GM19397 (cell line): Measurements from ENCODE around the gene TRIM13.

Experiments used
- ATAC-seq: cut with Tn5 transposase; IDR thresholded peaks from one replicate; pipeline ENCODE4 v1.9.1; 2021; ENCODE audit warnings: mild to moderate bottlenecking, moderate library complexity; ENCODE audit not compliant: unreplicated experiment

Gene TRIM13

DNA sequence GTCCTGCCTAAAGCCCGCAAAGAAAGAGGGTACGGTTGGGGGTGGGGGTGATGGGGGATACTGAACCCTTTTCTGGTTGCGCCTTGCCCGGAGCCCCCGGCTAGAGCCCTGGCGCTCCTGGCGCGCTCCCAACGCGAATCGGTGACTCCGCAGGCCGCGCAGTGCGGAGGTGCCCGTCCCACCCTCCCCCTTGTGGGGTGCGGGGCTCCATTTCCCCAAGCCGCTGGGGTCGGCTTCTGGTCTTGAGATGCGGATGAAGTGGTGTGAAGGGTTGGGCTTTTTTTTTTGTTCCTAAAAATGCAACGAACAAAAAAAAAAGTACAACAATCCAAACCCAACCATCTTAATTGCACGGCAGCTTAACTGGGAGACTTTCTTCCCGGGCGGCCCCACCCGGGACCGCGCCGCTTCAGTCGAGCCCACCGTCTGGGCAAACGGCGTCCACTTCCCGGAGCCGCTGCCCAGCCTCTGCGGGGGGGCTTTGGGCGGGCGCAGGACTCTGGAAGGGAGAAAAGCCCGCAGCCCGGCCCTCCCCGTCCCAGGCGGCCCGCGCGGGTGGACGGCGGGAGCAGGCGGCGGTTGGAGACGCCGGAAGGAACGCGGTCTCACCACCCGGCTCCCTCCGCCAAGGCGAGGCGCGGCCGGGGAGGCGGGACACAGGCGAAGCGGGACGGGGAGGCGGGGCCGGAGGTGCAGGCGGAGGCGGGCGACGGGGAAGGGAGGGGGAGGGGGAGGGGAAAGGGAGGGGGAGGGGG is 504 bp upstream of the TRIM13 start:
- peak; percentile 63 for ATAC-seq

- ATAC-seq, result no peak
Observed at GRCh38 chr13:49997955-49998354, 1.1 kb downstream of the TRIM13 start.

GRCh38 chr13:49998714-49999624 is 2.1 kb downstream of the TRIM13 start:
- ATAC-seq, result no peak

GRCh38 chr13:50001287-50001686 is 4.4 kb downstream of the TRIM13 start:
- no peak for ATAC-seq

DNA sequence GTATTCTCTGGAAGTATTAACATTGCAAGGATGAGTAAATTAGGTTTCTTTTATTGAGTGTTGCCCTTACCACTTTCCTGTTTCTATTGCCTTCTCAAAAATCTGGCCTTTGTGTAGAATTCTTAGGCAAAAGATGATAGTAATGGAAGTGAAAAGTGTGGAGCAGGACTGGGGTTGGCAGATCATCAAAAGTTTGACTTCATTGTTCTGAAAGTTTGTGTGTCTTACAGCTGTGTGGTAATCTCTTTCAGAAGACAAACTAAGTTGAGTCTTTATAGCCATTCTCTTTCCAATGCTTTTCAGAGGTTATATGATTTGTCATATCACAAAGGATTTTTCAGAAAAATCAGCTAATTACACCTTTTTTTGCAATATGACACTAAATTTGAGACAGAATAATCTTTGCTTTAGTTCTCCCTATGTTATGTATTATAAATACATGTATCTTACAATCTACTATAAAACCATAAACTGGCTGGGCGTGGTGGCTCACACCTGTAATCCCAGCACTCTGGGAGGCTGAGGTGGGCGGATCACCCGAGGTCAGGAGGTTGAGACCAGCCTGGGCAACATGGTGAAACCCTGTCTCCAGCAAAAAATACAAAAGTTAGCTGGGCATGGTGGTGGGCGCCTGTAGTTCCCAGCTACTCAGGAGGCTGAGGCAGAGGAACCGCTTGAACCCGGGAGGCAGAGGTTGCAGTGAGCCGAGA is 9.7 kb downstream of the TRIM13 start:
- ATAC-seq, result no peak

GRCh38 chr13:50011461-50011860 is 14.6 kb downstream of the TRIM13 start:
- no peak for ATAC-seq

DNA sequence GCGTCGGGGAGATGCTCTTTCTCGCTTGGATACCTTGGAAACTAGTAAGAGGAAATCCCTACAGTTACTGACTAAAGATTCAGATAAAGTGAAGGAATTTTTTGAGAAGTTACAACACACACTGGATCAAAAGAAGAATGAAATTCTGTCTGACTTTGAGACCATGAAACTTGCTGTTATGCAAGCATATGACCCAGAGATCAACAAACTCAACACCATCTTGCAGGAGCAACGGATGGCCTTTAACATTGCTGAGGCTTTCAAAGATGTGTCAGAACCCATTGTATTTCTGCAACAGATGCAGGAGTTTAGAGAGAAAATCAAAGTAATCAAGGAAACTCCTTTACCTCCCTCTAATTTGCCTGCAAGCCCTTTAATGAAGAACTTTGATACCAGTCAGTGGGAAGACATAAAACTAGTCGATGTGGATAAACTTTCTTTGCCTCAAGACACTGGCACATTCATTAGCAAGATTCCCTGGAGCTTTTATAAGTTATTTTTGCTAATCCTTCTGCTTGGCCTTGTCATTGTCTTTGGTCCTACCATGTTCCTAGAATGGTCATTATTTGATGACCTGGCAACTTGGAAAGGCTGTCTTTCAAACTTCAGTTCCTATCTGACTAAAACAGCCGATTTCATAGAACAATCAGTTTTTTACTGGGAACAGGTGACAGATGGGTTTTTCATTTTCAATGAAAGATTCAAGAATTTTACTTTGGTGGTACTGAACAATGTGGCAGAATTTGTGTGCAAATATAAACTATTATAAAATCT is 15.7 kb downstream of the TRIM13 start:
- no peak for ATAC-seq

DNA sequence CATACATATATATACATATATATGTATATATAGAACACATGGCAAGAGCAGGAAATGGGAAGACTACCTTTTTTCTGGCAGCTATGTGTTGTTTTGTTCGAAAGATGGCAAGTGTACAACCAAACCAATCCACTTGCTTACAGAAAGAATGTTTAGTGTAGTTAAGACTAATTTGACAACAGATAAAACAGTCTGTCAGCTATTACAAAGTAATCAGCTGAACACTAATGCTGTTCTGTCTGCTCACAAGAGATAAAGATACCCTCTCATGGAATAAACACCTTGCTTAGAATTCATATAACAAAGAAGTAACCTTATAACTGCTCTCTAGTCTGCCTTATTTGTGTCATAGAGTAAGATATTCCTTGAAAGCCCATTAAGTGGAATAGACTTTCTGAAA is 17.5 kb downstream of the TRIM13 start:
- ATAC-seq, result no peak

GRCh38 chr13:50015258-50015657 is 18.4 kb downstream of the TRIM13 start, which contains the start of gene KCNRG:
Gene KCNRG (plus strand): TSS chr13:50015444. CDS start chr13:50015494, 50 bp downstream.
- no peak for ATAC-seq

- ATAC-seq, result no peak
Observed at GRCh38 chr13:50015750-50016149, 18.9 kb downstream of the TRIM13 start.

- ATAC-seq, result no peak
Observed at GRCh38 chr13:50016444-50016843, 19.6 kb downstream of the TRIM13 start.

DNA sequence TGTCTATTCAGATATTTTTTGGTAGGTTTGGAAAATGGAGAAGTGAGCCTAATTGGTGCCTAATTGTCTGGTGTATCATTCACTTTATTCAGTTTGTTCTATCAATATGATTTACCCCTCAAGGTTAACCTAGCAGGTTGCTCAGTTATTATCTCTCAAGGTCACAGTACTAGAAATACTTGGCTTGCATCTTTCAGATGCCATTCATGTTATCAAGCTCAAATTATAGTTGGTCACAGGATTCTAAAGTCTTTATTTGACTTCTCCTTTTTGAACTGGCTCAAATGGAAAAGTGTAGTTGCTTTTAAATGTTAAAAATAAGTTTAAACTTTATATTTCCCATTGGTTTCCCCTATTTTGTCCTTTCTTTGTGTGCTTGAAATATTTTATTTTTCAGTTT is 21.0 kb downstream of the TRIM13 start:
- ATAC-seq, result no peak

DNA sequence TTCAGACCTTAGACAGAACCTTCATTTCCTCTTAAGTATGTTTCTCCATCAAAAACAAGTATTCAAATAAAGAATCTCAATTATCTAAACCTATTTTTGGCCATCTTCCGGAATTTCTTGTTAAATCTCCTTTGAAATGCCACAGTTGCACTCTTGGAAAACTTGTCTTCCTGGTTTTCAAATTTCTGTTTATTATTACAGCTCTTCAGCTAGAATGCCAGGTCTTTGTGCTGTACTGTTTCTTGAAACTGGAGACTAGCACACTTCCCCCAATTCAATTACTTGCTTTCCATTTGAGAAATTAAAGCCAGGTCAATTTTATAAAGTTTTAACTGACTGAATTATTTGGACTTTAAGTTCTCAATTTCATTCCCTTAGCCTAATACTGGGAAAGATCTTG is 28.6 kb downstream of the TRIM13 start:
- no peak for ATAC-seq

- ATAC-seq, result peak; percentile 96
Observed at GRCh38 chr13:50026788-50027473, 30.1 kb downstream of the TRIM13 start.

DNA sequence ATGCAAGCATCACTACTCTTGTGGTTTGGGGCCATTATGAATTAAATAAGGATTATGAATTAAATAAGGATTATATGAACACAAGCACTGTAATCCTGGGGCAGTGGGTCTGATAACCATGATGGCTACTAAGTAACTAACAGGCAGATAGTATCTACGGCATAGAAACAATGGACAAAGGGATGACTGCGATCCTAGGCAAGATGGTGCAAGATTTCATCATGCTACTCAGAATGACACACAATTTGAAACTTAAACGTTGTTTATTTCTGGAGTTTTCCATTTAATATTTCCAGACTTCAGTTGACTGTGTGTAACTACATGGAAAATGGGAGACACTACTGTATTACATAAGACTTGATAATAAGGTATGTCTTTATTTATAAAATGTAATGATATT is 33.5 kb downstream of the TRIM13 start:
- ATAC-seq, result no peak

DNA sequence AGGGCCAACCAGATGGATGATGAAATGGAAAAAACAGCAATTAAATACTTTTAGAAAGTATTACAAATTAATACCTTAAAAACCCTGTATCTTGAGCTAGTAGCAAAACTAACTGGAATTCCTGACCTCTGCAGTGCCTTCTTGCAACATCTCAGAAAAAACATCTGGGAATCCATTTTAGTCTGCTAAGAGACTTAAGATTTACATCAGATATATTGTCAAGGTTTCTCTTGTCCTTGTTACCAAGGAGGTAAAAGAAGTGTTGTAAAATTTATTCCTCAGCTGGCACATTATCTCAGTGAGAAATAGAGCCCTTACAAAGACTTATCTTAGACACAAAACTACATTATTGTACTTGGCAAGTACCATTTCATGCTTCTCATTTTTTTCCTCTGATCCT is 36.9 kb downstream of the TRIM13 start:
- ATAC-seq, result no peak

- no peak for ATAC-seq
Observed at GRCh38 chr13:50037788-50038187, 40.9 kb downstream of the TRIM13 start.

DNA sequence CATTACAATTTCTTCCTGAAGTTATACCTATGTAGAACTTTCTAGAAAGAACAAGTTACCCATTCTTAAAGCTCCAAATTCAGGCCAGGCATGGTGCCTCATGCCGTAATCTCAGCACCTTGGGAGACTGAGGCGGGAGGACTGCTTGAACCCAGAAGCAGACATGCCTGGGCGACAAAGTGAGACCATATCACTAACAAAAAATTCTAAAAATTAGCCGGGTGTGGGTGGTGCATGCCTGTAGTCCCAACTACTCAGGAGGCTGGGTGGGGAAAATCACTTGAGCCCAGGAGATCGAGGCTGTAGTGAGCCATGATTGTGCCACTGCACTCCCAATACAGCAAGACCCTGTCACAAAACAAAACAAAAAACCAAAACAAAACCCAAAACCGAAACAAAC is 41.4 kb downstream of the TRIM13 start:
- ATAC-seq, result no peak

GRCh38 chr13:50052478-50052877 is 55.6 kb downstream of the TRIM13 start:
- no peak for ATAC-seq

DNA sequence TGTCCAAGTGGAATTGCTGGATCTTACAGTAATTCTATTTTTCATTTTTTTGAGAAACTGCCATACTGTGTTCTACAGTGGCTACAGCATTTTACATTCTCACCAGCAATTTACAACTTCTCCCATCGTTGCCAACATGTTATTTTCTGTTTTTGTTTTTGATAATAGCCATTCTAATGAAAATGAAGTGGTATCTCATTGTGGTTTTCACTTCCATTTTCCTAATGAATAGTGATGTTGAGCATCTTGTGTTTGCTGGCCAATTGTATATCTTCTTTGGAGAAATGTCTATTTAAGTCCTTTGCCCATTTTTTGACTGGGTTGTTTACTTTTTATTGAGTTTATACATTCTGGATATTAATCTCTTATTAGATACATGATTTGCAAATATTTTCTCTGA is 57.0 kb downstream of the TRIM13 start:
- no peak for ATAC-seq
